Stomach (tissue), 9 donors: ENCODE measurements around the gene LHFPL5. TPM values are rescaled to one million over a fixed set of nuclear protein-coding genes. Genes with fewer than 3 reads are reported as not detected.

ENCODE experiments used
- DNase-seq, 2 donors: peaks; one replicate each; pipeline versions ENCODE4 v3.0.0 to v3.0.0-alpha.2; 2013 to 2019
- H3K27ac ChIP-seq, 5 donors: fragments of 200-600 bp in 4 of 5; sonication (generic) in 4 of 5; one replicate each; pipeline ENCODE4 v1.5.1; 2013 to 2019; ENCODE audit warnings: mild to moderate bottlenecking in 1 of 5, moderate library complexity in 1 of 5
- H3K27me3 ChIP-seq, 3 donors: fragments of 200-600 bp; sonication (generic); one replicate each; pipeline ENCODE4 v1.5.1; 2017 to 2019; ENCODE audit warnings: mixed run types in 1 of 3
- H3K36me3 ChIP-seq, 4 donors: fragments of 200-600 bp; sonication (generic); 1 replicate in 3 of 4; 2 replicates in 1 of 4; pipeline ENCODE4 v1.5.1; 2016 to 2019
- H3K4me1 ChIP-seq, 4 donors: fragments of 200-600 bp; sonication (generic); one replicate each; pipeline ENCODE4 v1.5.1; 2016 to 2019
- H3K4me3 ChIP-seq, 4 donors: fragments of 200-600 bp; sonication (generic) in 3 of 4; one replicate each; pipeline ENCODE4 v1.5.1; 2016 to 2019; ENCODE audit warnings: mild to moderate bottlenecking in 1 of 4
- H3K9me3 ChIP-seq, 4 donors: fragments of 200-600 bp; sonication (generic); one replicate each; pipeline ENCODE4 v1.5.1; 2016 to 2019
- CTCF ChIP-seq, 7 experiments: fragments of 450-650 bp in 4 of 7; fragments of 200-600 bp in 3 of 7; sonication (generic) in 3 of 7; IDR thresholded peaks; one replicate each; pipeline ENCODE4 v1.5.1; 2016 to 2019; ENCODE audit warnings: antibody characterized with exemption in 7 of 7, control low read depth in 2 of 7, mild to moderate bottlenecking in 1 of 7
- EP300 ChIP-seq: sonication (generic); formaldehyde crosslinking; IDR thresholded peaks from one replicate; pipeline ENCODE4 v1.6.1; 2017; ENCODE audit warnings: antibody characterized with exemption
- POLR2A ChIP-seq, 4 donors: fragments of 450-650 bp; IDR thresholded peaks; one replicate each; pipeline ENCODE4 v1.6.1; 2016; ENCODE audit warnings: antibody characterized with exemption in 4 of 4, control low read depth in 2 of 4, mild to moderate bottlenecking in 1 of 4, moderate library complexity in 1 of 4
- POLR2AphosphoS5 ChIP-seq, 3 donors: sonication (generic); formaldehyde crosslinking; IDR thresholded peaks; one replicate each; pipeline ENCODE4 v1.6.1; 2016; ENCODE audit warnings: antibody characterized with exemption in 3 of 3
- WGBS, 5 donors: extraction: QIAGEN DNeasy Blood & Tissue Kit in 3 of 5; methylation state at CpG; one replicate each; pipeline versions ENCODE4 v1.1.5 to v1.1.7; 2013 to 2018; 5-methylcytosine and 5-hydroxymethylcytosine counted together
- intact Hi-C: fragments of 100-400 bp; cut with DNase I; formaldehyde crosslinking; loops from one replicate; pipeline ENCODE4 v1.15.1; 2023; ENCODE audit warnings: low total_unique reads
- polyA plus RNA-seq, 3 donors: library from polyadenylated mRNA; stranded (reverse); fragments of 200-250 nt; gene quantifications; one replicate each; pipeline ENCODE4 v1.2.3, GENCODE V29; 2013
- total RNA-seq, 5 donors: library from RNA; depleted of rRNA; stranded (reverse); fragments of >200 nt; gene quantifications; one replicate each; pipeline versions ENCODE4 v1.1.0 to v1.2.3, GENCODE V29; 2014 to 2016
- donor health status: healthy with polysubstance abuse.
- donor health status: Bipolar disorder and iron deficiency.
- donor health status: healthy.

The LHFPL5 gene
- total and polyA plus RNA-seq, 8 donors, result not detected

GRCh38 chr6:35829306-35829705 lies 24.2 kb downstream of the LHFPL5 start:
- 87 to 95% (median 93%) methylated on average over 5 of the region's 5 CpGs for WGBS, 5 donors

GRCh38 chr6:35831257-35832007 lies 26.3 kb downstream of the LHFPL5 start:
- no peak overlapping the region for H3K4me3 ChIP-seq
- no peak for TF ChIP-seq POLR2A (IDR thresholded peaks at IDR 0.05)
- no peak for TF ChIP-seq EP300
- TF ChIP-seq POLR2AphosphoS5 (IDR thresholded peaks at IDR 0.05), result no peak
- TF ChIP-seq CTCF (IDR thresholded peaks at IDR 0.05), result no peak
- intact Hi-C loops, result no loop called here
- H3K36me3 ChIP-seq, result peaks cover 0 to 38% (median 34%) of the 10 kb centered on the region in 4 donors
- no peaks in the 10 kb centered on the region for H3K4me1 ChIP-seq
- no peaks in the 10 kb centered on the region for H3K27me3 ChIP-seq
- H3K27ac ChIP-seq, result no peak overlapping the region
- DNase-seq, result no peak
- WGBS, 5 donors, result 85 to 90% (median 88%) methylated on average over 5 of the region's 5 CpGs
- no peaks in the 10 kb centered on the region for H3K9me3 ChIP-seq

More at GRCh38 chr6:35829306-35829705, 24.2 kb downstream of the LHFPL5 start:
- H3K27ac ChIP-seq, result no peak overlapping the region
- H3K9me3 ChIP-seq, result no peaks in the 10 kb centered on the region
- H3K4me1 ChIP-seq, result no peaks in the 10 kb centered on the region
- intact Hi-C loops, result no loop called here
- H3K27me3 ChIP-seq, result no peaks in the 10 kb centered on the region
- no peak overlapping the region for H3K4me3 ChIP-seq
- DNase-seq, result no peak
- TF ChIP-seq EP300 (no peak), POLR2A (IDR thresholded peaks at IDR 0.05) (no peak), CTCF (IDR thresholded peaks at IDR 0.05) (no peak), POLR2AphosphoS5 (IDR thresholded peaks at IDR 0.05) (no peak)
- peaks cover 0 to 17% (median 13%) of the 10 kb centered on the region in 4 donors for H3K36me3 ChIP-seq

- DNase-seq, result no peak
- no peak overlapping the region for H3K27ac ChIP-seq
- no peaks in the 10 kb centered on the region for H3K27me3 ChIP-seq
- no peak overlapping the region for H3K4me3 ChIP-seq
- no peak for TF ChIP-seq CTCF (IDR thresholded peaks at IDR 0.05)
- no peak for TF ChIP-seq POLR2A (IDR thresholded peaks at IDR 0.05)
- WGBS, 5 donors, result 77 to 93% (median 90%) methylated on average over 7 of the region's 7 CpGs
- no peaks in the 10 kb centered on the region for H3K9me3 ChIP-seq
- no peaks in the 10 kb centered on the region for H3K4me1 ChIP-seq
- intact Hi-C loops, result no loop called here
- peaks cover 11 to 52% (median 51%) of the 10 kb centered on the region in 4 donors for H3K36me3 ChIP-seq
These were observed 28.4 kb downstream of the LHFPL5 start for GRCh38 chr6:35833536-35833935.

GRCh38 chr6:35839019-35839418 lies 33.9 kb downstream of the LHFPL5 start:
- Histone ChIP-seq H3K36me3 (peaks cover 18 to 97% (median 76%) of the 10 kb centered on the region in 4 donors), H3K4me3 (no peak overlapping the region), H3K4me1 (no peaks in the 10 kb centered on the region), H3K27ac (no peak overlapping the region), H3K9me3 (no peaks in the 10 kb centered on the region), H3K27me3 (no peaks in the 10 kb centered on the region)
- 53 to 96% (median 69%) methylated on average over 1 of the region's 1 CpG for WGBS, 5 donors
- TF ChIP-seq EP300, result no peak
- no peak for TF ChIP-seq POLR2AphosphoS5 (IDR thresholded peaks at IDR 0.05)
- no peak for TF ChIP-seq CTCF (IDR thresholded peaks at IDR 0.05)
- TF ChIP-seq POLR2A (IDR thresholded peaks at IDR 0.05), result no peak
- intact Hi-C loops, result no loop called here
- no peak for DNase-seq
